Colonic mucosa (tissue), 4 donors: ENCODE data around the gene AFF2. TPM values are rescaled to one million over a fixed set of nuclear protein-coding genes. Genes with fewer than 3 reads are reported as not detected.

ENCODE experiments used
- DNase-seq: peaks from one replicate; pipeline ENCODE4 v3.0.0-alpha.2; 2020
- H3K27ac ChIP-seq: fragments of 200-600 bp; one replicate; pipeline ENCODE4 v1.8.0; 2021
- H3K27me3 ChIP-seq: fragments of 200-600 bp; one replicate; pipeline ENCODE4 v1.8.0; 2021
- H3K36me3 ChIP-seq: fragments of 200-600 bp; one replicate; pipeline ENCODE4 v1.8.0; 2021
- H3K4me1 ChIP-seq: fragments of 200-600 bp; one replicate; pipeline ENCODE4 v1.8.0; 2021; ENCODE audit warnings: mild to moderate bottlenecking
- H3K4me3 ChIP-seq: fragments of 200-600 bp; one replicate; pipeline ENCODE4 v1.8.0; 2021
- H3K9ac ChIP-seq, 2 donors: one replicate each; pipeline ENCODE4 v1.7.0; 2013; ENCODE audit warnings: control low read depth in 2 of 2, low read depth in 2 of 2, low read length in 2 of 2
- H3K9me3 ChIP-seq: fragments of 200-600 bp; one replicate; pipeline ENCODE4 v1.8.0; 2021
- CTCF ChIP-seq: fragments of 200-600 bp; IDR thresholded peaks from one replicate; pipeline ENCODE4 v1.8.0; 2022; ENCODE audit warnings: antibody characterized with exemption, mild to moderate bottlenecking
- intact Hi-C: fragments of 100-400 bp; cut with DNase I; formaldehyde crosslinking; loops from one replicate; pipeline ENCODE4 v1.14.1; 2022
- total RNA-seq, 2 donors: library from RNA; stranded (reverse); fragmentation: NEBNext Ultra II Directional in 1 of 2; extraction: Animal tissue kit (Norgen Biotek cat#: 25700) in 1 of 2; gene quantifications; one replicate each; pipeline ENCODE4 v1.2.1, GENCODE V29; 2021
- donor health status: healthy.
- donor health status: DM: no; HTN: no; CAD: no.
- donor health status: DM: no; HTN: no; CAD: no.

Gene AFF2
- total RNA-seq, 2 donors from 2014 or later, result 0.05 to 0.12 TPM

GRCh38 chrX:148535639-148536038 lies 35.2 kb downstream of the AFF2 start:
- intact Hi-C loops, result no loop called here
- Histone ChIP-seq H3K4me1 (no peaks in the 10 kb centered on the region), H3K4me3 (no peak overlapping the region), H3K9ac (no peak overlapping the region), H3K9me3 (no peaks in the 10 kb centered on the region), H3K36me3 (no peaks in the 10 kb centered on the region), H3K27me3 (no peaks in the 10 kb centered on the region), H3K27ac (no peak overlapping the region)
- no peak for TF ChIP-seq CTCF
- DNase-seq, result no peak

- Histone ChIP-seq H3K9ac (no peak overlapping the region), H3K9me3 (no peaks in the 10 kb centered on the region), H3K36me3 (no peaks in the 10 kb centered on the region), H3K4me1 (no peaks in the 10 kb centered on the region), H3K4me3 (no peak overlapping the region), H3K27me3 (no peaks in the 10 kb centered on the region), H3K27ac (no peak overlapping the region)
- intact Hi-C loops, result no loop called here
- TF ChIP-seq CTCF, result no peak
- DNase-seq, result no peak
These were observed 36.5 kb downstream of the AFF2 start for GRCh38 chrX:148536961-148537360.

GRCh38 chrX:148537556-148538182 lies 37.3 kb downstream of the AFF2 start:
- Histone ChIP-seq H3K4me1 (no peaks in the 10 kb centered on the region), H3K36me3 (no peaks in the 10 kb centered on the region), H3K4me3 (no peak overlapping the region), H3K27ac (no peak overlapping the region), H3K9ac (no peak overlapping the region), H3K9me3 (no peaks in the 10 kb centered on the region), H3K27me3 (no peaks in the 10 kb centered on the region)
- no peak for DNase-seq
- no peak for TF ChIP-seq CTCF
- intact Hi-C loops, result no loop called here

GRCh38 chrX:148538582-148538981 lies 38.2 kb downstream of the AFF2 start:
- intact Hi-C loops, result no loop called here
- DNase-seq, result no peak
- H3K4me3 ChIP-seq, result no peak overlapping the region
- TF ChIP-seq CTCF, result no peak
- no peaks in the 10 kb centered on the region for H3K9me3 ChIP-seq
- no peaks in the 10 kb centered on the region for H3K36me3 ChIP-seq
- H3K27me3 ChIP-seq, result no peaks in the 10 kb centered on the region
- no peaks in the 10 kb centered on the region for H3K4me1 ChIP-seq
- no peak overlapping the region for H3K27ac ChIP-seq
- H3K9ac ChIP-seq, result no peak overlapping the region

GRCh38 chrX:148540114-148540513 lies 39.7 kb downstream of the AFF2 start:
- no peak for DNase-seq
- intact Hi-C loops, result no loop called here
- H3K36me3 ChIP-seq, result no peaks in the 10 kb centered on the region
- TF ChIP-seq CTCF, result no peak
- H3K4me3 ChIP-seq, result no peak overlapping the region
- no peak overlapping the region for H3K27ac ChIP-seq
- no peaks in the 10 kb centered on the region for H3K27me3 ChIP-seq
- no peaks in the 10 kb centered on the region for H3K9me3 ChIP-seq
- H3K9ac ChIP-seq, result no peak overlapping the region
- H3K4me1 ChIP-seq, result no peaks in the 10 kb centered on the region
